B cell (primary cell): Measurements from ENCODE around the gene HIC1. TPM values are rescaled to one million over a fixed set of nuclear protein-coding genes. Genes with fewer than 3 reads are reported as not detected.
A peak's percentile ranks its signal among the peaks of the same experiment; 100 is the strongest.

Experiments used
- ATAC-seq: fragments of 200-7000 bp; cut with Tn5 transposase; one replicate; pipeline ENCODE4 v1.10.0; 2021; ENCODE audit warnings: low read depth, mild to moderate bottlenecking, moderate number of reproducible peaks, moderate library complexity
- CTCF ChIA-PET: fragments of 350-600 bp; sonication (Branson Sonifier 250); formaldehyde crosslinking; loops from one replicate; lab custom pipeline; 2021; ENCODE audit warnings: antibody characterized with exemption, inconsistent platforms; lab: Charles Lee
- POLR2A ChIA-PET: fragments of 350-600 bp; sonication (Branson Sonifier 250); formaldehyde crosslinking; loops from one replicate; lab custom pipeline; 2021; ENCODE audit warnings: antibody characterized with exemption; lab: Charles Lee
- DNase-seq: peaks from one replicate; pipeline ENCODE4 v3.0.0; 2013
- H2AFZ ChIP-seq: 2 replicates; pipeline ENCODE4 v1.6.1; 2012; ENCODE audit warnings: mild to moderate bottlenecking, low read depth, low read length; ENCODE audit not compliant: insufficient read depth, poor library complexity, severe bottlenecking
- H3K27ac ChIP-seq, 2 donors: 1 replicate in 1 of 2; 2 replicates in 1 of 2; pipeline ENCODE4 v1.5.1; 2012 to 2013; ENCODE audit warnings: low read length in 2 of 2, mild to moderate bottlenecking in 2 of 2, moderate library complexity in 1 of 2
- H3K27me3 ChIP-seq, 4 experiments: fragments of 200-600 bp in 1 of 4; sonication (generic) in 1 of 4; replicated peaks in 1 of 4; 1 replicate in 2 of 4; 2 replicates in 2 of 4; pipeline versions ENCODE4 v1.6.1 to v1.7.0; 2013 to 2016; ENCODE audit warnings: low read length in 3 of 4, mild to moderate bottlenecking in 2 of 4, mixed read lengths in 1 of 4, moderate library complexity in 1 of 4; ENCODE audit not compliant: insufficient read depth in 4 of 4, control insufficient read depth in 3 of 4; ENCODE audit errors: control extremely low read depth in 1 of 4
- H3K36me3 ChIP-seq, 2 experiments: replicated peaks in 1 of 2; 1 replicate in 1 of 2; 2 replicates in 1 of 2; pipeline versions ENCODE4 v1.6.1 to v1.7.1; 2013; ENCODE audit warnings: low read length in 1 of 2; ENCODE audit not compliant: insufficient read depth in 2 of 2, control insufficient read depth in 1 of 2; ENCODE audit errors: control extremely low read depth in 1 of 2, extremely low read depth in 1 of 2
- H3K4me1 ChIP-seq, 2 donors: fragments of 200-600 bp in 1 of 2; sonication (generic) in 1 of 2; 1 replicate in 1 of 2; 2 replicates in 1 of 2; pipeline versions ENCODE4 v1.5.1 to v1.6.1; 2013 to 2017; ENCODE audit warnings: low read length in 2 of 2; ENCODE audit not compliant: control insufficient read depth in 2 of 2, insufficient read depth in 2 of 2
- H3K4me2 ChIP-seq: replicated peaks from 2 replicates; pipeline ENCODE3; 2012; ENCODE audit warnings: mild to moderate bottlenecking, low read depth, low read length; ENCODE audit not compliant: poor library complexity, severe bottlenecking
- H3K4me3 ChIP-seq, 5 experiments: fragments of 200-600 bp in 1 of 5; sonication (generic) in 1 of 5; 1 replicate in 3 of 5; 2 replicates in 2 of 5; pipeline versions ENCODE4 v1.5.1 to v1.7.0; 2011 to 2016; ENCODE audit warnings: low read length in 4 of 5, mild to moderate bottlenecking in 4 of 5, low read depth in 2 of 5, control low read depth in 1 of 5, moderate library complexity in 1 of 5; ENCODE audit not compliant: insufficient read depth in 1 of 5; ENCODE audit errors: control extremely low read depth in 1 of 5, extremely low read depth in 1 of 5
- H3K79me2 ChIP-seq: fragments of 200-600 bp; sonication (generic); one replicate; pipeline ENCODE4 v1.6.0; 2016; ENCODE audit warnings: low read length; ENCODE audit not compliant: control insufficient read depth, insufficient read depth
- H3K9ac ChIP-seq: fragments of 200-600 bp; sonication (generic); 2 replicates; pipeline ENCODE4 v1.6.1; 2017; ENCODE audit warnings: mild to moderate bottlenecking, low read length, moderate library complexity
- H3K9me3 ChIP-seq, 3 donors: one replicate each; pipeline versions ENCODE4 v1.6.1 to v1.7.1; 2013; ENCODE audit warnings: low read length in 2 of 3; ENCODE audit not compliant: control insufficient read depth in 2 of 3, insufficient read depth in 1 of 3; ENCODE audit errors: control extremely low read depth in 1 of 3
- H4K20me1 ChIP-seq: 2 replicates; pipeline ENCODE4 v1.6.0; 2012; ENCODE audit warnings: mild to moderate bottlenecking, low read length; ENCODE audit not compliant: insufficient read depth, control insufficient read depth, poor library complexity, severe bottlenecking
- H3K27ac Mint-ChIP-seq: one replicate; pipeline ENCODE4 v1.8.0; 2021; ENCODE audit warnings: mixed read lengths
- H3K27me3 Mint-ChIP-seq: one replicate; pipeline ENCODE4 v1.8.0; 2021; ENCODE audit warnings: mixed read lengths
- H3K4me1 Mint-ChIP-seq: one replicate; pipeline ENCODE4 v1.8.0; 2021; ENCODE audit warnings: mixed read lengths
- H3K4me3 Mint-ChIP-seq: one replicate; pipeline ENCODE4 v1.8.0; 2021; ENCODE audit warnings: mixed read lengths
- H3K9me3 Mint-ChIP-seq: one replicate; pipeline ENCODE4 v1.8.0; 2022; ENCODE audit warnings: mixed read lengths; ENCODE audit not compliant: insufficient read depth
- EZH2 ChIP-seq: IDR thresholded peaks from 2 replicates; pipeline ENCODE4 v1.6.1; 2012; ENCODE audit warnings: borderline replicate concordance, low read depth, mild to moderate bottlenecking, moderate library complexity, low read length; ENCODE audit not compliant: insufficient read depth, poor library complexity, severe bottlenecking
- WGBS: methylation state at CpG from one replicate; pipeline ENCODE4 v1.1.5; 2013; ENCODE audit warnings: missing lambda C conversion rate; ENCODE audit not compliant: insufficient coverage; 5-methylcytosine and 5-hydroxymethylcytosine counted together
- intact Hi-C: fragments of 100-400 bp; cut with micrococcal nuclease; formaldehyde crosslinking; loops from one replicate; pipeline ENCODE4 v1.10.0; 2022
- polyA plus RNA-seq: library from polyadenylated mRNA; depleted of rRNA; stranded (reverse); fragments of >200 nt; gene quantifications from 2 replicates; pipeline ENCODE4 v1.2.3, GENCODE V29; 2012
- total RNA-seq, 2 donors: library from RNA; stranded (reverse); fragments of 120-200 nt in 1 of 2; gene quantifications; 1 replicate in 1 of 2; 2 replicates in 1 of 2; pipeline versions ENCODE4 v1.2.3 to v1.2.4, GENCODE V29; 2013 to 2022
- TF ChIP-seq, protein P1 (sequence below): fragments of 200-600 bp; IDR thresholded peaks from one replicate; pipeline ENCODE4 v1.8.0; 2022; ENCODE audit warnings: antibody characterized with exemption, mild to moderate bottlenecking

HIC1 gene
- total and polyA plus RNA-seq, 2 donors (not counting 1 experiment from before 2014, with no cell fraction given) = 0.46 to 1.9 TPM

- POLR2A ChIA-PET = no interaction called here
- Mint-ChIP-seq H3K9me3 (no peaks in the 10 kb centered on the region), H3K27ac (no peak overlapping the region), H3K4me3 (no peak overlapping the region), H3K4me1 (peaks cover 32% of the 10 kb centered on the region), H3K27me3 (no peaks in the 10 kb centered on the region)
- H4K20me1 ChIP-seq = peaks cover 33% of the 10 kb centered on the region
- H3K9ac ChIP-seq = no peak overlapping the region
- peaks cover 0 to 7% (median 0%) of the 10 kb centered on the region in 3 donors for H3K9me3 ChIP-seq
- TF ChIP-seq EZH2 = no peak
- TF ChIP-seq, protein P1, sequence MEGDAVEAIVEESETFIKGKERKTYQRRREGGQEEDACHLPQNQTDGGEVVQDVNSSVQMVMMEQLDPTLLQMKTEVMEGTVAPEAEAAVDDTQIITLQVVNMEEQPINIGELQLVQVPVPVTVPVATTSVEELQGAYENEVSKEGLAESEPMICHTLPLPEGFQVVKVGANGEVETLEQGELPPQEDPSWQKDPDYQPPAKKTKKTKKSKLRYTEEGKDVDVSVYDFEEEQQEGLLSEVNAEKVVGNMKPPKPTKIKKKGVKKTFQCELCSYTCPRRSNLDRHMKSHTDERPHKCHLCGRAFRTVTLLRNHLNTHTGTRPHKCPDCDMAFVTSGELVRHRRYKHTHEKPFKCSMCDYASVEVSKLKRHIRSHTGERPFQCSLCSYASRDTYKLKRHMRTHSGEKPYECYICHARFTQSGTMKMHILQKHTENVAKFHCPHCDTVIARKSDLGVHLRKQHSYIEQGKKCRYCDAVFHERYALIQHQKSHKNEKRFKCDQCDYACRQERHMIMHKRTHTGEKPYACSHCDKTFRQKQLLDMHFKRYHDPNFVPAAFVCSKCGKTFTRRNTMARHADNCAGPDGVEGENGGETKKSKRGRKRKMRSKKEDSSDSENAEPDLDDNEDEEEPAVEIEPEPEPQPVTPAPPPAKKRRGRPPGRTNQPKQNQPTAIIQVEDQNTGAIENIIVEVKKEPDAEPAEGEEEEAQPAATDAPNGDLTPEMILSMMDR = no peak
- peaks cover 0 to 42% of the 10 kb centered on the region in 2 experiments for H3K36me3 ChIP-seq
- H3K27ac ChIP-seq = no peak overlapping the region
- no CpG with 5 or more reads among the region's 7 CpGs for WGBS
- peaks cover 35% of the 10 kb centered on the region for H3K79me2 ChIP-seq
- H3K27me3 ChIP-seq = peaks cover 0 to 5% (median 2%) of the 10 kb centered on the region in 4 experiments
- CTCF ChIA-PET = no interaction called here
- intact Hi-C loops = loop anchor here (5.0 kb wide), 1 partner anchor 127 kb away; no protein-coding TSS in a partner anchor
- peak overlapping the region; percentile 8 for H3K4me2 ChIP-seq
- H3K4me3 ChIP-seq = no peak overlapping the region
- ATAC-seq (no peak), DNase-seq (no peak)
- H3K4me1 ChIP-seq = peaks cover 11 to 37% of the 10 kb centered on the region in 2 donors
- no peak overlapping the region for H2AFZ ChIP-seq
Observed at GRCh38 chr17:2034157-2034556, 20.7 kb upstream of the HIC1 start.

DNA sequence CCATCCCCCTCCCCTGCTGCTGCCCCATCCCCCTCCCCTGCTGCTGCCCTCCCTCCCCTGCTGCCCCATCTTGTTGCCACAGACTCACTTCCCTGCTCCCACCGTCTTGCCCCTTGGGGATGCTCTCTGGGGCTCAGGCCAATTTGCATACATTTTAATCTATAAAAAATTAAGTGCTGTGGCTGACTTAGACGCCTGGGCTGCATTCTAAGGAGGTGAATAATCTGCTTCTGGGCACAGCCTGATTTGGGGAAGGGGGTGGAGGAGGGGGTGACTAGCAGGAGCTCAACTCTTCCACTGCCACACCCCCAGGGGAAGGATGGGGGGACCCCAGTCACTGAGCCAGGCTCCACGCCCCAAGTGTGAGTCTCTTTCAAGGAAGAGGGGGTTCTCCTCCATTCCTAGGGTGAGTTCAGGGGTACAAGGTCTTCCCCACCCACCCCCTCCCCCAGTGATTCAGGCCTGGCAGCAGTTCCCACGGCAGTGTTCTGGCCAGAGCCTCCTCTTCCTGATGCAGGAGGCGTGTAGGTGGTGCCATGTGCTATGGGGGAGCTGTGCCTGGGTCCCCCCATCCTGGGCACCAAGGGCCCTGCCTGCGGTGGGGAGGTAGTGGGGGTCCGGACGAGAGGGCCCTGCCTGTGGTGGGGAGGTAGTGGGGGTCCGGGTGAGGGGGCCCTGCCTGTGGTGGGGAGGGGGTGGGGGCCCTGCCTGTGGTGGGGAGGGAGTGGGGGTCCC lies 19.9 kb upstream of the HIC1 start:
- Histone ChIP-seq H2AFZ (no peak overlapping the region), H3K36me3 (peaks cover 0 to 43% of the 10 kb centered on the region in 2 experiments), H3K79me2 (peaks cover 35% of the 10 kb centered on the region), H3K9me3 (peaks cover 0 to 1% (median 0%) of the 10 kb centered on the region in 3 donors), H3K4me2 (no peak overlapping the region), H3K4me1 (peaks cover 7 to 31% of the 10 kb centered on the region in 2 donors), H3K27me3 (no peaks in the 10 kb centered on the region), H3K27ac (no peak overlapping the region), H4K20me1 (peaks cover 34% of the 10 kb centered on the region), H3K4me3 (no peak overlapping the region), H3K9ac (no peak overlapping the region)
- Mint-ChIP-seq H3K27ac (no peak overlapping the region), H3K4me1 (peaks cover 27% of the 10 kb centered on the region), H3K9me3 (no peaks in the 10 kb centered on the region), H3K4me3 (no peak overlapping the region), H3K27me3 (no peaks in the 10 kb centered on the region)
- ChIA-PET POLR2A (no interaction called here), CTCF (no interaction called here)
- DNase-seq = no peak
- TF ChIP-seq, protein P1 = no peak
- TF ChIP-seq EZH2 = no peak
- intact Hi-C loops = loop anchor here (5.0 kb wide), 1 partner anchor 128 kb away; no protein-coding TSS in a partner anchor
- no peak for ATAC-seq
- 80% methylated on average over 1 of the region's 9 CpGs for WGBS
